ENCODE data around the gene ADSL. TPM values are rescaled to one million over a fixed set of nuclear protein-coding genes. Genes with fewer than 3 reads are reported as not detected.

Gene ADSL
- total and polyA plus RNA-seq, 9 of the 15 experiments (the other 6 are each of a cell fraction or from before 2014, with no cell fraction given) = 112 to 322 (median 146) TPM

- FAIRE-seq = no peak
- no peaks in the 10 kb centered on the region for H3K9me3 ChIP-seq (replicated peaks; ENCODE audit: control insufficient read depth, insufficient read depth, low read depth, low read length)
- H3K4me1 ChIP-seq (replicated peaks in 1 of 2; ENCODE audit: control insufficient read depth in 2 of 2, insufficient read depth in 2 of 2, low read length in 2 of 2) = no peaks in the 10 kb centered on the region
- no TSS peak for BruUV-seq (replicated peaks)
- H2AFZ ChIP-seq (ENCODE audit: low read depth, low read length) = no peak overlapping the region
- DNase-seq (ENCODE audit: extremely low read depth in 1 of 4, low spot score in 3 of 4) = no peak
- H3K9ac ChIP-seq (ENCODE audit: insufficient read depth in 1 of 2, low read depth in 2 of 2, low read length in 2 of 2) = no peak overlapping the region
- H3K9me1 ChIP-seq (ENCODE audit: control insufficient read depth, insufficient read depth, low read length) = no peaks in the 10 kb centered on the region
- in situ Hi-C loops (cut with MboI) = no loop called here
- no peak overlapping the region for H3K4me3 ChIP-seq
- peaks cover 34% of the 10 kb centered on the region; the same call in 2 of the 3 replicates for H3K36me3 ChIP-seq (ENCODE audit: control insufficient read depth, insufficient read depth, low read length)
- ChIA-PET POLR2A (no interaction called here), CTCF (ENCODE audit: low intra/inter-chr PET ratio) (no interaction called here)
- H3K79me2 ChIP-seq (ENCODE audit: control insufficient read depth, insufficient read depth, low read length) = no peaks in the 10 kb centered on the region
- TF ChIP-seq SIN3B (IDR thresholded peaks at IDR 0.05; ENCODE audit: low read depth) (no peak), BCOR (IDR thresholded peaks at IDR 0.05) (no peak), MTA2 (IDR thresholded peaks at IDR 0.05; ENCODE audit: low read depth) (no peak), ZC3H8 (IDR thresholded peaks at IDR 0.05) (no peak), PTBP1 (IDR thresholded peaks at IDR 0.05; ENCODE audit: low read depth, low read length) (no peak), DNMT1 (IDR thresholded peaks at IDR 0.05) (no peak), BCL6 (CRISPR knock-in tag; IDR thresholded peaks at IDR 0.05) (no peak), ZEB2 (IDR thresholded peaks at IDR 0.05) (no peak), CC2D1A (IDR thresholded peaks at IDR 0.05) (no peak), TEAD2 (tag; IDR thresholded peaks at IDR 0.05) (no peak), SIRT6 (IDR thresholded peaks at IDR 0.05; ENCODE audit: low read depth, low read length) (no peak)
- TF ChIP-seq, protein P1, sequence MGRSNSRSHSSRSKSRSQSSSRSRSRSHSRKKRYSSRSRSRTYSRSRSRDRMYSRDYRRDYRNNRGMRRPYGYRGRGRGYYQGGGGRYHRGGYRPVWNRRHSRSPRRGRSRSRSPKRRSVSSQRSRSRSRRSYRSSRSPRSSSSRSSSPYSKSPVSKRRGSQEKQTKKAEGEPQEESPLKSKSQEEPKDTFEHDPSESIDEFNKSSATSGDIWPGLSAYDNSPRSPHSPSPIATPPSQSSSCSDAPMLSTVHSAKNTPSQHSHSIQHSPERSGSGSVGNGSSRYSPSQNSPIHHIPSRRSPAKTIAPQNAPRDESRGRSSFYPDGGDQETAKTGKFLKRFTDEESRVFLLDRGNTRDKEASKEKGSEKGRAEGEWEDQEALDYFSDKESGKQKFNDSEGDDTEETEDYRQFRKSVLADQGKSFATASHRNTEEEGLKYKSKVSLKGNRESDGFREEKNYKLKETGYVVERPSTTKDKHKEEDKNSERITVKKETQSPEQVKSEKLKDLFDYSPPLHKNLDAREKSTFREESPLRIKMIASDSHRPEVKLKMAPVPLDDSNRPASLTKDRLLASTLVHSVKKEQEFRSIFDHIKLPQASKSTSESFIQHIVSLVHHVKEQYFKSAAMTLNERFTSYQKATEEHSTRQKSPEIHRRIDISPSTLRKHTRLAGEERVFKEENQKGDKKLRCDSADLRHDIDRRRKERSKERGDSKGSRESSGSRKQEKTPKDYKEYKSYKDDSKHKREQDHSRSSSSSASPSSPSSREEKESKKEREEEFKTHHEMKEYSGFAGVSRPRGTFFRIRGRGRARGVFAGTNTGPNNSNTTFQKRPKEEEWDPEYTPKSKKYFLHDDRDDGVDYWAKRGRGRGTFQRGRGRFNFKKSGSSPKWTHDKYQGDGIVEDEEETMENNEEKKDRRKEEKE (IDR thresholded peaks at IDR 0.05; ENCODE audit: borderline replicate concordance in 1 of 2, control insufficient read depth in 1 of 2, low read depth in 2 of 2, low read length in 1 of 2) = no peak
- TF ChIP-seq, protein P2, sequence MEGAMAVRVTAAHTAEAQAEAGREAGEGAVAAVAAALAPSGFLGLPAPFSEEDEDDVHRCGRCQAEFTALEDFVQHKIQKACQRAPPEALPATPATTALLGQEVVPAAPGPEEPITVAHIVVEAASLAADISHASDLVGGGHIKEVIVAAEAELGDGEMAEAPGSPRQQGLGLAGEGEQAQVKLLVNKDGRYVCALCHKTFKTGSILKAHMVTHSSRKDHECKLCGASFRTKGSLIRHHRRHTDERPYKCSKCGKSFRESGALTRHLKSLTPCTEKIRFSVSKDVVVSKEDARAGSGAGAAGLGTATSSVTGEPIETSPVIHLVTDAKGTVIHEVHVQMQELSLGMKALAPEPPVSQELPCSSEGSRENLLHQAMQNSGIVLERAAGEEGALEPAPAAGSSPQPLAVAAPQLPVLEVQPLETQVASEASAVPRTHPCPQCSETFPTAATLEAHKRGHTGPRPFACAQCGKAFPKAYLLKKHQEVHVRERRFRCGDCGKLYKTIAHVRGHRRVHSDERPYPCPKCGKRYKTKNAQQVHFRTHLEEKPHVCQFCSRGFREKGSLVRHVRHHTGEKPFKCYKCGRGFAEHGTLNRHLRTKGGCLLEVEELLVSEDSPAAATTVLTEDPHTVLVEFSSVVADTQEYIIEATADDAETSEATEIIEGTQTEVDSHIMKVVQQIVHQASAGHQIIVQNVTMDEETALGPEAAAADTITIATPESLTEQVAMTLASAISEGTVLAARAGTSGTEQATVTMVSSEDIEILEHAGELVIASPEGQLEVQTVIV (CRISPR knock-in tag; IDR thresholded peaks at IDR 0.05; ENCODE audit: borderline replicate concordance) = no peak
- TF ChIP-seq, protein P3, sequence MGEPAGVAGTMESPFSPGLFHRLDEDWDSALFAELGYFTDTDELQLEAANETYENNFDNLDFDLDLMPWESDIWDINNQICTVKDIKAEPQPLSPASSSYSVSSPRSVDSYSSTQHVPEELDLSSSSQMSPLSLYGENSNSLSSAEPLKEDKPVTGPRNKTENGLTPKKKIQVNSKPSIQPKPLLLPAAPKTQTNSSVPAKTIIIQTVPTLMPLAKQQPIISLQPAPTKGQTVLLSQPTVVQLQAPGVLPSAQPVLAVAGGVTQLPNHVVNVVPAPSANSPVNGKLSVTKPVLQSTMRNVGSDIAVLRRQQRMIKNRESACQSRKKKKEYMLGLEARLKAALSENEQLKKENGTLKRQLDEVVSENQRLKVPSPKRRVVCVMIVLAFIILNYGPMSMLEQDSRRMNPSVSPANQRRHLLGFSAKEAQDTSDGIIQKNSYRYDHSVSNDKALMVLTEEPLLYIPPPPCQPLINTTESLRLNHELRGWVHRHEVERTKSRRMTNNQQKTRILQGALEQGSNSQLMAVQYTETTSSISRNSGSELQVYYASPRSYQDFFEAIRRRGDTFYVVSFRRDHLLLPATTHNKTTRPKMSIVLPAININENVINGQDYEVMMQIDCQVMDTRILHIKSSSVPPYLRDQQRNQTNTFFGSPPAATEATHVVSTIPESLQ (CRISPR knock-in tag; IDR thresholded peaks at IDR 0.05) = no peak
- H3K27ac ChIP-seq (ENCODE audit: extremely low read depth, low read depth, low read length) = no peak overlapping the region
- ATAC-seq = no peak
- no peak overlapping the region for H3K4me2 ChIP-seq (ENCODE audit: insufficient read depth, low read length)
- H4K20me1 ChIP-seq (replicated peaks; ENCODE audit: control insufficient read depth, insufficient read depth, low read length) = no peaks in the 10 kb centered on the region
- intact Hi-C loops (cut with micrococcal nuclease) = no loop called here
- H3K27me3 ChIP-seq (ENCODE audit: control insufficient read depth in 2 of 2, insufficient read depth in 2 of 2, low read length in 2 of 2) = no peaks in the 10 kb centered on the region
- WGBS (ENCODE audit: insufficient coverage, low coverage, missing lambda C conversion rate) = 91% methylated on average over 11 of the region's 11 CpGs
Observed at GRCh38 chr22:40302149-40302548, 44.2 kb upstream of the ADSL start.

All from K562 (cell line).